Mucosa of stomach (tissue), 1 donor: ENCODE measurements around the gene UGT1A7.

Source experiments
- H3K27me3 ChIP-seq: one replicate; pipeline ENCODE4 v1.7.0; 2013; ENCODE audit warnings: mild to moderate bottlenecking, low read length; ENCODE audit not compliant: control insufficient read depth, insufficient read depth
- H3K36me3 ChIP-seq: one replicate; pipeline ENCODE4 v1.7.0; 2013; ENCODE audit warnings: low read length; ENCODE audit not compliant: control insufficient read depth, insufficient read depth
- H3K4me1 ChIP-seq: one replicate; pipeline ENCODE4 v1.7.0; 2013; ENCODE audit warnings: mild to moderate bottlenecking, low read length; ENCODE audit not compliant: control insufficient read depth, insufficient read depth
- H3K4me3 ChIP-seq: one replicate; pipeline ENCODE4 v1.7.0; 2013; ENCODE audit warnings: low read length
- H3K9ac ChIP-seq: one replicate; pipeline ENCODE4 v1.7.0; 2013; ENCODE audit warnings: mild to moderate bottlenecking, low read length, moderate library complexity
- H3K9me3 ChIP-seq: one replicate; pipeline ENCODE4 v1.7.0; 2013; ENCODE audit warnings: mild to moderate bottlenecking, low read length, moderate library complexity; ENCODE audit not compliant: control insufficient read depth
- donor health status: Pancreatic carcinoma.

The UGT1A7 gene

DNA sequence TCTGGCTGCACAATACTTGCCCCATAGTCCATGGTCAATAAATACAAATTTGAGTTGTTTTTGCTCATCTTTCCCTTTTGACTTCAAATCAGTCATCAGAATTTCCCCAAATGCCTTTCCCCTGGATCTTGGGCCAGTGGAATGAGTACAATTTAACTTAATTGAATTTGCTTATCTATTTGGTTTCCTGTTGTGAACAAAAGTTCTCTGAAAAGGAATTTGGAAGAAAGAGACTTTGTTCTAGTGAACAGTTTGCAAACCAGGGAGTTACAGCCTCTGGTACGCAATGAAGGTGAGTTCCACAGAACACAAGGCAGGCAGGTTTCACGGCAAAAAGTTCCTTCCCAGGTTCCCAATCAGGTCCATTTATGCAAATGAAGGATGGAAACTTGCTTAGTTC lies 77.1 kb downstream of the UGT1A7 start:
- no peak overlapping the region for H3K4me3 ChIP-seq
- no peaks in the 10 kb centered on the region for H3K27me3 ChIP-seq
- no peaks in the 10 kb centered on the region for H3K9me3 ChIP-seq
- peaks cover 35% of the 10 kb centered on the region for H3K4me1 ChIP-seq
- H3K9ac ChIP-seq: no peak overlapping the region
- H3K36me3 ChIP-seq: no peaks in the 10 kb centered on the region

DNA sequence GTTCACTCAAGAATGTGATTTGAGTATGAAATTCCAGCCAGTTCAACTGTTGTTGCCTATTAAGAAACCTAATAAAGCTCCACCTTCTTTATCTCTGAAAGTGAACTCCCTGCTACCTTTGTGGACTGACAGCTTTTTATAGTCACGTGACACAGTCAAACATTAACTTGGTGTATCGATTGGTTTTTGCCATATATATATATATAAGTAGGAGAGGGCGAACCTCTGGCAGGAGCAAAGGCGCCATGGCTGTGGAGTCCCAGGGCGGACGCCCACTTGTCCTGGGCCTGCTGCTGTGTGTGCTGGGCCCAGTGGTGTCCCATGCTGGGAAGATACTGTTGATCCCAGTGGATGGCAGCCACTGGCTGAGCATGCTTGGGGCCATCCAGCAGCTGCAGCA lies 78.3 kb downstream of the UGT1A7 start, which contains the start of gene UGT1A1:
Gene UGT1A1 (plus strand): TSS at position 228 of the 400 bp plus-strand sequence. CDS start 18 bp downstream, at position 246.
- no peaks in the 10 kb centered on the region for H3K27me3 ChIP-seq
- no peaks in the 10 kb centered on the region for H3K36me3 ChIP-seq
- no peak within 1 kb of the TSS for H3K4me3 ChIP-seq
- peak within 1 kb of the TSS; percentile 17 for H3K9ac ChIP-seq
- H3K4me1 ChIP-seq: peaks cover 42% of the 10 kb centered on the region
- H3K9me3 ChIP-seq: no peaks in the 10 kb centered on the region

DNA sequence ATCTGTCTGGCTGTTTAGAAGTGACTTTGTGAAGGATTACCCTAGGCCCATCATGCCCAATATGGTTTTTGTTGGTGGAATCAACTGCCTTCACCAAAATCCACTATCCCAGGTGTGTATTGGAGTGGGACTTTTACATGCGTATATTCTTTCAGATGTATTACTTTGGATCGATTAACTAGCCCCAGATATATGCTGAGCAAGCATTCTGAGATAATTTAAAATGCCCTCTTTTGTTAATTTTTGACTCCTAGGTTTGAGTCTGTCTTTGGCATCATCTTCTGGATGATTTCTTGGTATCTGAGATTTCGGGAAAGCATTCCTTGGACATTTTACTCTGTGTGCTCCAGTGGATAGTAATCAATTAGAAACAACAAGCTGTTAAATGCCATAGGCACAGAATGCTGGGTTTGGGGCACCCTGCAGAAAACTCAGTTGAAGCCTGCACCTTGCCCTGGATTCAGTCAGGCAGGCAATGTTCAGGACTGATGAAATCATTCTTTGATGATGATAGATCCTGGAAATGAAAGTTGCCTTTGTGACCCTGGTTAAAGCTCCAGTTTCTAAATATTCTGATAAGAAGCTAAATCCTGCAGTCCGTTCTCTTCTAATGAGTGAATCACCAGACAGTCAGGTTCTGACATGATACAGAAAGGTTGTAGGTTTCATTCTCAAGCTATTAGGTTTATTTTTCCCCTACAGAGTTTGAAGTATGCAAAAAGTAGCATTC lies 79.5 kb downstream of the UGT1A7 start:
- Histone ChIP-seq H3K9me3 (no peaks in the 10 kb centered on the region), H3K27me3 (no peaks in the 10 kb centered on the region), H3K9ac (no peak overlapping the region), H3K4me3 (no peak overlapping the region), H3K4me1 (peaks cover 43% of the 10 kb centered on the region), H3K36me3 (no peaks in the 10 kb centered on the region)

DNA sequence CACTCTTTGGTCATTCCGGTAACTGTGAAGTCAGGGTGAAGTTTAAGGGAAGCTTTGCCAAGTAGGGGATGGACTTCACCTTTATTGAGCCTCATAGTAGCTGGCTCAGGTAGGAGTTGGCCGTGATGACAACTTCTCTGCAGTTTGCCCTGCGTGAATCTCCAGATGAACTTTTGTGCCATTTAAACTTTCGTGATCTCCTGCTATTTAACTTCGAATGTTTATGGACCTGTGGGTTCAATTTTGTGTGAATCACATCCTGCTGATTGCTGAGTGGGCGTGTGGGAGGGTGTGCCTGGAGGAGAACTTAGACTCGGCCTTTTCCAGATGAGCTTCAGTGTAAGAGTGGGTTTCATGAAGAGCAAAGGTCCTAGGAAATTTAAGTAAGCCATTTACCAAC lies 82.6 kb downstream of the UGT1A7 start:
- H3K4me3 ChIP-seq: no peak overlapping the region
- no peaks in the 10 kb centered on the region for H3K27me3 ChIP-seq
- no peaks in the 10 kb centered on the region for H3K36me3 ChIP-seq
- H3K4me1 ChIP-seq: peaks cover 47% of the 10 kb centered on the region
- no peaks in the 10 kb centered on the region for H3K9me3 ChIP-seq
- no peak overlapping the region for H3K9ac ChIP-seq

DNA sequence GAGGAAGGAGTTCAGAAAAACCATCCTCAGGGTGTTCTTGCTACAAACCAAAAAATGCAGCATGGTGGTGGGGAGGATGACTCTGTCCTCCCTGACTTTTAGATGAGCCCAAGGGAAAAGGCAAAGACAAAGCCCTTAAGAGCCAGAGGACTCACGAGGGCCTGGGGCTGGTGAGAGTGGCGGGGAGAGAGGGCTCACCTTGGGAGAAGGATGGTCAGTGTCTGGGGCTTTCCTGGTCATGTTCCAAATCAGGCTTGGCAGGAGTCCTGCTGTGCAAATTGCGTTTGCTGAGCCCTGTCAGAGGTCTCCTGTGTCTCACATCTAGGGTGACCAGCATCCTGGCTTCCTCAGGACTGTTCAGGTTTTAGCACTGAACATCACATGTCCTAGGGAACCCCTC lies 83.1 kb downstream of the UGT1A7 start:
- no peaks in the 10 kb centered on the region for H3K36me3 ChIP-seq
- no peak overlapping the region for H3K9ac ChIP-seq
- no peaks in the 10 kb centered on the region for H3K9me3 ChIP-seq
- H3K27me3 ChIP-seq: no peaks in the 10 kb centered on the region
- H3K4me3 ChIP-seq: no peak overlapping the region
- peaks cover 45% of the 10 kb centered on the region for H3K4me1 ChIP-seq

DNA sequence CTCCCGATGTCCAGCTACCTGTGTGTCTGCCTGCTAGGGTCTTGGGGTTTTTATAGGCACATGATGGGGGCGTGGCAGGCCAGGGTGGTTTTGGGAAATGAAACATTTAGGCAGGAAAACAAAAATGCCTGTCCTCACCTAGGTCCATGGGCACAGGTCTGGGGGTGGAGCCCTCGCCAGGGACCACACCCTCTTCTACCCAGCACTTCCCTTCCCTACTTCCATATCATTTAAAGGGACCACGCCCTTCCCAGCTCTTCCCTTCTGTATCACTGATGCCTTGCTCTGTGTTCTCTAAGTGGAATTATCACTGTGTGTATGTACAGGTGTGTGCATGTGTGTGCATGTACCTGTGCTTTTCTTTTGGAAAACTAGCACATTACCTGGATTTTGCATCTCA lies 84.7 kb downstream of the UGT1A7 start:
- H3K4me3 ChIP-seq: no peak overlapping the region
- H3K27me3 ChIP-seq: no peaks in the 10 kb centered on the region
- H3K9me3 ChIP-seq: no peaks in the 10 kb centered on the region
- no peaks in the 10 kb centered on the region for H3K36me3 ChIP-seq
- H3K4me1 ChIP-seq: peaks cover 29% of the 10 kb centered on the region
- H3K9ac ChIP-seq: no peak overlapping the region

DNA sequence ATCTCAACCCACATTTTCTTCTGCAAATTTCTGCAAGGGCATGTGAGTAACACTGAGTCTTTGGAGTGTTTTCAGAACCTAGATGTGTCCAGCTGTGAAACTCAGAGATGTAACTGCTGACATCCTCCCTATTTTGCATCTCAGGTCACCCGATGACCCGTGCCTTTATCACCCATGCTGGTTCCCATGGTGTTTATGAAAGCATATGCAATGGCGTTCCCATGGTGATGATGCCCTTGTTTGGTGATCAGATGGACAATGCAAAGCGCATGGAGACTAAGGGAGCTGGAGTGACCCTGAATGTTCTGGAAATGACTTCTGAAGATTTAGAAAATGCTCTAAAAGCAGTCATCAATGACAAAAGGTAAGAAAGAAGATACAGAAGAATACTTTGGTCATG lies 86.4 kb downstream of the UGT1A7 start:
- Histone ChIP-seq H3K9me3 (no peaks in the 10 kb centered on the region), H3K4me3 (no peak overlapping the region), H3K27me3 (no peaks in the 10 kb centered on the region), H3K4me1 (peaks cover 19% of the 10 kb centered on the region), H3K9ac (no peak overlapping the region), H3K36me3 (no peaks in the 10 kb centered on the region)

DNA sequence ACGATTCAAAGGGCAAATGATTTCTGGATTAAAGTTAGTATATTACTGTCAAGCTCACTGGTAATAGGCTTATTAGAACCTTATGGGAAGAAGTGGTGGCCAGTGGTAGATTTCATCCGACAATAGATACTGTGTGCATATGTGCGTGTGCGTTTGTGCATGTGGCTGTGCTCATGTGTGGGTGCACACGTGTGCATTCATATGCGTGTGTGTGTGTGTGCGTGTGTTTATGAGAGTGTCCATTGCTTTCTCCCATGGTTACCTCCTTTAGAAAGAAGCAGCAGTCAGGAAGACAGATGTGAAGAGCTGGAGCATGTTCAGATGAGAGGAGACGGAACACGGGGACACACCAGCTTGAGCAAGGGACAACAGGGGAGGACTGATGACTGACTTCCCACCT lies 87.6 kb downstream of the UGT1A7 start:
- Histone ChIP-seq H3K27me3 (no peaks in the 10 kb centered on the region), H3K4me1 (peaks cover 10% of the 10 kb centered on the region), H3K36me3 (no peaks in the 10 kb centered on the region), H3K4me3 (no peak overlapping the region), H3K9ac (no peak overlapping the region), H3K9me3 (no peaks in the 10 kb centered on the region)

DNA sequence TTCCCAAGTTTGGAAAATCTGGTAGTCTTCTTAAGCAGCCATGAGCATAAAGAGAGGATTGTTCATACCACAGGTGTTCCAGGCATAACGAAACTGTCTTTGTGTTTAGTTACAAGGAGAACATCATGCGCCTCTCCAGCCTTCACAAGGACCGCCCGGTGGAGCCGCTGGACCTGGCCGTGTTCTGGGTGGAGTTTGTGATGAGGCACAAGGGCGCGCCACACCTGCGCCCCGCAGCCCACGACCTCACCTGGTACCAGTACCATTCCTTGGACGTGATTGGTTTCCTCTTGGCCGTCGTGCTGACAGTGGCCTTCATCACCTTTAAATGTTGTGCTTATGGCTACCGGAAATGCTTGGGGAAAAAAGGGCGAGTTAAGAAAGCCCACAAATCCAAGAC lies 90.5 kb downstream of the UGT1A7 start:
- Histone ChIP-seq H3K4me3 (no peak overlapping the region), H3K9ac (no peak overlapping the region), H3K36me3 (no peaks in the 10 kb centered on the region), H3K9me3 (no peaks in the 10 kb centered on the region), H3K4me1 (no peaks in the 10 kb centered on the region), H3K27me3 (no peaks in the 10 kb centered on the region)

DNA sequence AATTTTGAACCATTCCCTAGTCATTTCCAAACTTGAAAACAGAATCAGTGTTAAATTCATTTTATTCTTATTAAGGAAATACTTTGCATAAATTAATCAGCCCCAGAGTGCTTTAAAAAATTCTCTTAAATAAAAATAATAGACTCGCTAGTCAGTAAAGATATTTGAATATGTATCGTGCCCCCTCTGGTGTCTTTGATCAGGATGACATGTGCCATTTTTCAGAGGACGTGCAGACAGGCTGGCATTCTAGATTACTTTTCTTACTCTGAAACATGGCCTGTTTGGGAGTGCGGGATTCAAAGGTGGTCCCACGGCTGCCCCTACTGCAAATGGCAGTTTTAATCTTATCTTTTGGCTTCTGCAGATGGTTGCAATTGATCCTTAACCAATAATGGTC lies 90.9 kb downstream of the UGT1A7 start:
- H3K36me3 ChIP-seq: no peaks in the 10 kb centered on the region
- no peak overlapping the region for H3K9ac ChIP-seq
- H3K27me3 ChIP-seq: no peaks in the 10 kb centered on the region
- H3K9me3 ChIP-seq: no peaks in the 10 kb centered on the region
- no peaks in the 10 kb centered on the region for H3K4me1 ChIP-seq
- H3K4me3 ChIP-seq: no peak overlapping the region

DNA sequence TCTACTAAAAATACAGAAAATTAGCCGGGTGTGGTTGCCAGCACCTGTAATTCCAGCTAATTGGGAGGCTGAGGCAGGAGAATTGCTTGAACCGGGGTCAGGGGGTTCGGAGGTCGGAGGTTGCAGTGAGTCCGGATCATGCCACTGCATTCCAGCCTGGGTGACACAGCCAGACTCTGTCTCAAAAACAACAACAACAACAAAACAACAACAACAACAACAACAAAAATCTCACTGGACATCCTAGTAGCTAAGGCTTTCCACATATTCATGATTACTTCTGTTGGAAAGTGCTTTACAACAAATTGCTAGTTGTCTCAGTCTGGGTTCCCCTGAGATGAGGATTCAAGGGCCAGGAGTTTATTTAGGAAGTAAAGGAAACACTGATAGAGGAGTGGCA lies 92.2 kb downstream of the UGT1A7 start:
- Histone ChIP-seq H3K36me3 (no peaks in the 10 kb centered on the region), H3K4me3 (no peak overlapping the region), H3K9me3 (no peaks in the 10 kb centered on the region), H3K9ac (no peak overlapping the region), H3K27me3 (no peaks in the 10 kb centered on the region), H3K4me1 (no peaks in the 10 kb centered on the region)

DNA sequence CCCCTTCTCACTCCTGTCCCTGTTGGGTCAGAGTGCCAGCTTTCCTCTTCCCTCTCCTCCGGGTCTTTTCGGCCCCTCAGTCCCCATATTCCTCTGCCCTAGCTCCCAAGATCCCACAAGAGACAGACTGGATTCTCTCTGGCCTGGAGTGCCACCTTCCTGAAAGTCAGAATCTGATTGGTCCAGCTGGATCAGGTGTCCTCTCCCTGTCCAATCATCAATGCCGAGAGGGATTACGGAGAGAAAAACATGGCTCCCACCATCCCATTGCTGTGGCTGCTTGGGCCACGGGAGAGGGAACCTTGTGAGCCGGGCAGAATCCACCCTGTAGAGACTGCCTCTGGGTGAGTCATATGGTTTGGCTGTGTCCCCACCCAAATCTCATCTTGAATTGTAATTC lies 93.7 kb downstream of the UGT1A7 start:
- H3K27me3 ChIP-seq: no peaks in the 10 kb centered on the region

DNA sequence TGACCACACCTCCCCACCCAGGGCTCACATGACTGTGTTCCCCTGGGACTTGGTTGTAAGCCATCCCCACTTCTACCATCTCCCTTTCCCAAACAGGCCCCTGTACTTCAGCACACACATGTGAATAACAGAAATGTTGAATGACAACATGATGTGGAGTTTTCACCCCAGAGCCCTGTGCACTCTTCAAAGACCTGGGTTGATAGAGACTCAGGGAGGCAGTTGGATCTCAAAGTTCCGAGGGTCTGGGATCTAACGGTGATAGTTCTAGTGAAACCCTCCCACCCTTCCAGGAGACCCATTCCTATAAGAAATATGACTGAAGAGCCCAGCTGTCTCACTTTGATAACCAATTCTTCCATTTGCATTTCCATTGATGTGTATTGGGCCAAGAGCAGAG lies 96.3 kb downstream of the UGT1A7 start, which contains the start of gene MROH2A:
Gene MROH2A (plus strand): TSS at position 301 of the 400 bp plus-strand sequence. CDS start 1,029 bp downstream, outside the sequence.
- no peaks in the 10 kb centered on the region for H3K9me3 ChIP-seq
- no peak within 1 kb of the TSS for H3K4me3 ChIP-seq
- H3K9ac ChIP-seq: no peak within 1 kb of the TSS
- no peaks in the 10 kb centered on the region for H3K4me1 ChIP-seq
- H3K36me3 ChIP-seq: no peaks in the 10 kb centered on the region
- H3K27me3 ChIP-seq: no peaks in the 10 kb centered on the region

More for the DNA sequence above, 93.7 kb downstream of the UGT1A7 start:
- Histone ChIP-seq H3K9ac (no peak overlapping the region), H3K36me3 (no peaks in the 10 kb centered on the region), H3K4me3 (no peak overlapping the region), H3K9me3 (no peaks in the 10 kb centered on the region), H3K4me1 (no peaks in the 10 kb centered on the region)
